Stomach (tissue), 4 donors: ENCODE results near the gene HTT.
A peak's percentile ranks its signal among the peaks of the same experiment; 100 is the strongest.

Experiments used
- CTCF ChIP-seq, 7 experiments: fragments of 450-650 bp in 4 of 7; fragments of 200-600 bp in 3 of 7; sonication (generic) in 3 of 7; IDR thresholded peaks; one replicate each; pipeline ENCODE4 v1.5.1; 2016 to 2019; ENCODE audit warnings: antibody characterized with exemption in 7 of 7, control low read depth in 2 of 7, mild to moderate bottlenecking in 1 of 7
- EP300 ChIP-seq: sonication (generic); formaldehyde crosslinking; IDR thresholded peaks from one replicate; pipeline ENCODE4 v1.6.1; 2017; ENCODE audit warnings: antibody characterized with exemption
- POLR2A ChIP-seq, 4 donors: fragments of 450-650 bp; IDR thresholded peaks; one replicate each; pipeline ENCODE4 v1.6.1; 2016; ENCODE audit warnings: antibody characterized with exemption in 4 of 4, control low read depth in 2 of 4, mild to moderate bottlenecking in 1 of 4, moderate library complexity in 1 of 4
- POLR2AphosphoS5 ChIP-seq, 3 donors: sonication (generic); formaldehyde crosslinking; IDR thresholded peaks; one replicate each; pipeline ENCODE4 v1.6.1; 2016; ENCODE audit warnings: antibody characterized with exemption in 3 of 3

- TF ChIP-seq CTCF (IDR thresholded peaks at IDR 0.05) (peak in 2 of 7 experiments; percentile 7 to 11), POLR2A (IDR thresholded peaks at IDR 0.05) (peak in 1 of 4 donors; percentile 32), POLR2AphosphoS5 (IDR thresholded peaks at IDR 0.05) (peak in 2 of 3 donors; percentile 78), EP300 (no peak)
These were observed at the start of gene HTT, which contains the start of gene HTT-AS for GRCh38 chr4:3074078-3074845.
